Skeletal muscle satellite cell (primary cell): Measurements from ENCODE around the gene DBET.
"Not testable (repeated sequence)": the region's sequence is repeated elsewhere in the genome, so short reads cannot be mapped to it uniquely, and the experiment has no call there.

Experiments
- H3K27me3 ChIP-seq: 2 replicates; pipeline ENCODE4 v1.7.0; 2013; ENCODE audit warnings: low read length; ENCODE audit not compliant: control insufficient read depth, insufficient read depth
- H3K36me3 ChIP-seq: 2 replicates; pipeline ENCODE4 v1.7.0; 2013; ENCODE audit warnings: mild to moderate bottlenecking, control low read depth, low read length; ENCODE audit not compliant: insufficient read depth
- H3K4me1 ChIP-seq: 2 replicates; pipeline ENCODE4 v1.7.0; 2013; ENCODE audit warnings: low read length; ENCODE audit not compliant: control insufficient read depth, insufficient read depth
- H3K4me2 ChIP-seq: 2 replicates; pipeline ENCODE4 v1.7.0; 2013; ENCODE audit warnings: mild to moderate bottlenecking, low read length
- H3K4me3 ChIP-seq: 2 replicates; pipeline ENCODE4 v1.7.0; 2013; ENCODE audit warnings: low read length
- H3K9ac ChIP-seq: 2 replicates; pipeline ENCODE4 v1.7.0; 2013; ENCODE audit warnings: mild to moderate bottlenecking, low read depth, low read length, moderate library complexity
- H3K9me3 ChIP-seq: replicated peaks from 2 replicates; pipeline ENCODE4 v1.7.0; 2013; ENCODE audit warnings: mild to moderate bottlenecking, control low read depth, low read length

DBET gene

GRCh38 chr4:190021973-190022372, 42.3 kb upstream of the DBET start:
- not testable (repeated sequence) for H3K36me3 ChIP-seq, H3K4me3 ChIP-seq, H3K4me2 ChIP-seq, H3K9me3 ChIP-seq, H3K4me1 ChIP-seq, H3K9ac ChIP-seq
- peaks cover 47% of the 10 kb centered on the region for H3K27me3 ChIP-seq

DNA sequence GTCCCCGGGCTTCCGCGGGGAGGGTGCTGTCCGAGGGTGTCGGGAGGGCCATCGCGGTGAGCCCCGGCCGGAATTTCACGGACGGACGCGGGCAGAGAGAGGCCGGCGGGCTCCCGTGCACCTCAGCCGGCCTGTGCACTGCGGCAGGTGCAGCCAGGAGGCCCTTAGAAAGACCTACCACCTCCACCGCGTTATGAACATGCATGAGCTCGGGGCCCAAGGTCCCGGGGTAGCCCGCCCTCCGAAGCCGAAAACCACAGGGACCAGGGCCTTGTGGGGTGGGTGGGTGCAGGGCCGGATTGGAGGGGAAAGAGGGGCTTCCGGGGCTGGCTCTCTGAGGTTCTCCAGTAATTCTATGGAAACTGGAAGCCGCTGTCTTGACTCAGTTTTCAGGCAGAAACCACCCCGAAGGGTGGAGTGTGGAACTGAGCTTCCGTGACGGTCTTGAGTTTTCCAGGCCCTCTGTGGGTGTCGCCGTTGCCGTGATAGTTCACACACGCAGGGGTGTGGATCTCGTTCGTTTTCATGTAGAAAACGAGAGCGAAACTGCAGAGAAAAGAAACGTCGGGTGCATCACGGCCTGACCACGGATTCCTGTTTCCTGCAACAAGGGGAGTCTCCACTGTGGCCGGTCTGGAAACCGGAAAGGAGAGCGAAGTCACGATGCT, 41.6 kb upstream of the DBET start:
- H3K9ac ChIP-seq, H3K4me3 ChIP-seq, H3K4me1 ChIP-seq, H3K4me2 ChIP-seq, H3K36me3 ChIP-seq, H3K9me3 ChIP-seq: not testable (repeated sequence)
- peaks cover 39% of the 10 kb centered on the region for H3K27me3 ChIP-seq

DNA sequence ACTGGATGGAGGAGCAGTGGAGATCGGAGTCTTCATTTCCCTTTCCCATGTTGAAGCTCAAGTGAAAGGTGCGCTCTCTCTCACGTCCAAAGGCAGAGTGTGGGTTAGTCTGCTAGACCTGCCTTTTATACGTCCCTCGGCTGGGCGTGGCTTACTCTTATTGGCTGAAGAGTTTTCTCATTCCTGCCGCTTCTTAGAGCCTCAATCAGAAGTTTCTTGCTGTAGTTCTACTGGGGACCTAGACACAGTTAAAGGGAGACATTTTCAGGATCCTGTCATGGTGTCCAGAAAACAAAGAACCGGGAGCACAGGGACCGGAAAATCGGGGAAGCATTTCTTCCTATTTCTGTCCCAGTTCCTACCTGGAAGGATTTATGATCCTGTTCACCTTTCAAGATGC, 37.1 kb upstream of the DBET start, which contains the start of gene FRG2:
Gene FRG2, minus strand, starts transcription at position 101 of the 400 bp plus-strand sequence. Its CDS starts 52 bp downstream, at position 49.
- not testable (repeated sequence) for H3K4me3 ChIP-seq, H3K4me2 ChIP-seq, H3K4me1 ChIP-seq, H3K36me3 ChIP-seq, H3K9ac ChIP-seq, H3K27me3 ChIP-seq, H3K9me3 ChIP-seq

- H3K4me2 ChIP-seq, H3K36me3 ChIP-seq, H3K9ac ChIP-seq, H3K9me3 ChIP-seq, H3K4me1 ChIP-seq, H3K27me3 ChIP-seq, H3K4me3 ChIP-seq: not testable (repeated sequence)
Observed at GRCh38 chr4:190031264-190031663, 33.0 kb upstream of the DBET start.

- not testable (repeated sequence) for H3K4me2 ChIP-seq, H3K4me1 ChIP-seq, H3K9ac ChIP-seq, H3K36me3 ChIP-seq, H3K4me3 ChIP-seq, H3K27me3 ChIP-seq, H3K9me3 ChIP-seq
Observed at GRCh38 chr4:190037704-190038388, 26.5 kb upstream of the DBET start.

GRCh38 chr4:190040873-190041272, 23.4 kb upstream of the DBET start:
- not testable (repeated sequence) for H3K9me3 ChIP-seq, H3K4me1 ChIP-seq, H3K4me3 ChIP-seq, H3K27me3 ChIP-seq, H3K36me3 ChIP-seq, H3K9ac ChIP-seq, H3K4me2 ChIP-seq

GRCh38 chr4:190047627-190048026, 16.7 kb upstream of the DBET start:
- not testable (repeated sequence) for H3K9me3 ChIP-seq, H3K4me2 ChIP-seq, H3K9ac ChIP-seq, H3K27me3 ChIP-seq, H3K36me3 ChIP-seq, H3K4me1 ChIP-seq, H3K4me3 ChIP-seq

DNA sequence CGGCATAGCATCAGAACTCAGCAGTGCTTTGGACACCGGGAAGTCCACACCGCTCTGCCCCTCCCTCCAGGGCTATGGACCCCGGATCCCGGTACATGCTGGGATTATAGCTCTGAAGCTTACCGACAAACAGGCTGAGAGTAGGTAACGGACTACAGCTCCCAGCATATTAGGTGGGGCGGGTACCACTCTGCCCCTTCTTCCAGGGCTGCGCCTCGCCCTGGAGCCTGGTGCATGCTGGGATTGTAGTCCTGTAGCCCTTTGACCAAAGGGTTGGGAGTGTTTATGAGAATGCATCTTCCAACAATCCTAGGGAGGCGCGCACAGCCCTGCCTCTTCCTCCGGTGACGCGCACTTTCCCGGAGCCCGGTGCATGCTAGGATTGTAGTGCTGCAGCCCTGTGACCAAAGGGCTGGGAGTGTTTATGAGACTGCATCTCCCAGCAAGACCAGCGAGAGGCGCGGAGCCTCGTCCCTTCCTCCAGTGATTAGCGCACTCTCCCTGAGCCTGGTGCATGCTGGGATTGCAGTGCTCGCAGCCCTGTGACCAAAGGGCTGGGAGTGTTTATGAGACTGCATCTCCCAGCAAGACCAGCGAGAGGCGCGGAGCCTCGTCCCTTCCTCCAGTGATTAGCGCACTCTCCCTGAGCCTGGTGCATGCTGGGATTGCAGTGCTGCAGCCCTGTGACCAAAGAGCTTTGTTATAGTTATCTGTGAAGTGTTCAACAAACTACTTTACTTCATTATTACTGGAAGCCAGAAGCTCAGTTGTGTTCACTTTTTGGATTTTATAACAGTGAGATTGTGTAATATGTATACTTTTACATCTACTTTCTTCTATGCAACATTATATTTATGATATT, 14.7 kb upstream of the DBET start:
- not testable (repeated sequence) for H3K4me2 ChIP-seq, H3K4me3 ChIP-seq, H3K9me3 ChIP-seq, H3K4me1 ChIP-seq, H3K9ac ChIP-seq, H3K27me3 ChIP-seq, H3K36me3 ChIP-seq

DNA sequence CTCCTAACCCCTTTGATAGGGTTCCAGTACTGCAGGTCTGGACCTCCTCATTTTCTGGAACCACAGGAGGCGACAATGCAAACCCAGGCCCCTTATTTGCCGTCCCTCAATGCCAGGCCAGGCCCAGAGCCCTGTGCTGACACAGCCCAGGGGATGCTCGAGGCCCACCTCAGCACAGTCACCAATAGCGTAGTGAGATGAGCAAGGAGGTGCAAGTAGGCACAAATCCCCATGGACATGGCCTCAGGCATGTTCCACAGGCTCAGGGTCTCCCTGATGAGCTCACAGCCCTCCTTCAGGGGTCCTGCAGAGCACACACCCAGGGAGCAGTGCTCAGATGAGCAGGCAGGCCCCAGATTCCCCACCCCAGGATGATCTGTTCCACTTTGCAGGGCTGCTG, 5.3 kb upstream of the DBET start:
- H3K9ac ChIP-seq, result not testable (repeated sequence)

GRCh38 chr4:190064805-190065204, 503 bp downstream of the DBET start:
- not testable (repeated sequence) for H3K9ac ChIP-seq, H3K36me3 ChIP-seq, H3K4me2 ChIP-seq, H3K27me3 ChIP-seq, H3K4me3 ChIP-seq, H3K4me1 ChIP-seq, H3K9me3 ChIP-seq

More for the DNA sequence above, 5.3 kb upstream of the DBET start:
- not testable (repeated sequence) for H3K4me3 ChIP-seq, H3K27me3 ChIP-seq, H3K36me3 ChIP-seq, H3K4me1 ChIP-seq, H3K9me3 ChIP-seq, H3K4me2 ChIP-seq

DNA sequence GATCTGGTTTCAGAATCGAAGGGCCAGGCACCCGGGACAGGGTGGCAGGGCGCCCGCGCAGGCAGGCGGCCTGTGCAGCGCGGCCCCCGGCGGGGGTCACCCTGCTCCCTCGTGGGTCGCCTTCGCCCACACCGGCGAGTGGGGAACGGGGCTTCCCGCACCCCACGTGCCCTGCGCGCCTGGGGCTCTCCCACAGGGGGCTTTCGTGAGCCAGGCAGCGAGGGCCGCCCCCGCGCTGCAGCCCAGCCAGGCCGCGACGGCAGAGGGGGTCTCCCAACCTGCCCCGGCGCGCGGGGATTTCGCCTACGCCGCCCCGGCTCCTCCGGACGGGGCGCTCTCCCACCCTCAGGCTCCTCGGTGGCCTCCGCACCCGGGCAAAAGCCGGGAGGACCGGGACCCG, 4.0 kb downstream of the DBET start:
- not testable (repeated sequence) for H3K9ac ChIP-seq, H3K36me3 ChIP-seq, H3K4me2 ChIP-seq, H3K9me3 ChIP-seq, H3K4me3 ChIP-seq, H3K27me3 ChIP-seq, H3K4me1 ChIP-seq
